Stimulated activated CD8-positive, alpha-beta memory T cell treated with anti-CD3 and anti-CD28 coated beads, Interleukin-12 subunit alpha, Interleukin-12 subunit beta, amount 100 ng/mL, for 4 hours (primary cell): ENCODE measurements around the gene IFNLR1.
A peak's percentile ranks its signal among the peaks of the same experiment; 100 is the strongest.

Experiments
- DNase-seq: peaks from one replicate; pipeline ENCODE4 v3.0.0-alpha.2; 2020; ENCODE audit warnings: low read depth

Gene IFNLR1

GRCh38 chr1:24119859-24120756 lies 67.0 kb downstream of the IFNLR1 start:
- no peak for DNase-seq

GRCh38 chr1:24119489-24119858 lies 67.6 kb downstream of the IFNLR1 start:
- no peak for DNase-seq

DNA sequence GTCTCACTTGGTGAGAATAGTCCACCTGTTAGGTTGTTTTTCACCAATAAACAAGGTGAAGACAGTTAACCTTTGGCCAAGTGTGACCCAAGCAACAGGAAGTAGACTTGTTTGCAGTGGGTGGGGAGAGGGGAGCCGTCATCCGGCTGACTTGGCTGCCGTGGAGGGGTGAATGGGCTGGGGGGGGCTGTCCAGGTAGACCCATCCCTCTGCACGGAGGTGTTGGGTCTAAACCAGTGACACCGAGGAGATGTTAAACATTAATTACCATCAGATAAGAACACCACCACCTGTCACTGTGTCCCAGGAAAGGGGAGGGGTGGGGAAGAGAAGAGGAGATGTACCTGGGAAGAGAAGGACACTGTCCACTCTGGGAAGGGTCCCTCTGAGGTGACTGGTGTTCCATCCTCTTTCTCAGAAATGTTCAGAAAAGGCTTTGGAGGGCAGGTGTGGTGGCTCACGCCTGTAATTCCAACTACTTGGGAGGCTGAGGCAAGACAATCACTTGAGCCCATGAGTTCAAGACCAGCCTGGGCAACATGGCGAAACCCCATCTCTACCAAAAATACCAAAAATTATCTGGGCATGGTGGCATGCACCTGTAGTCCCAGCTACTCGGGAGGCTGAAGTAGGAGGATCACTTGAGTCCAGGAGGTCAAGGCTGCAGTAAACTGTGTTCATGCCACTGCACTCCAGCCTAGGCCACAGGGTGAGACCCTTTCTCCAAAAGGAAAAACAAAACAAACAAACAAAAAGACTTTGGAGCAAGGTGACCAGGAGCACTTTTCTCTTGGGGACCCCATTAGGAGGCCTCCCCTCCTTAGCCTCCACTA lies 68.5 kb downstream of the IFNLR1 start:
- DNase-seq = no peak

DNA sequence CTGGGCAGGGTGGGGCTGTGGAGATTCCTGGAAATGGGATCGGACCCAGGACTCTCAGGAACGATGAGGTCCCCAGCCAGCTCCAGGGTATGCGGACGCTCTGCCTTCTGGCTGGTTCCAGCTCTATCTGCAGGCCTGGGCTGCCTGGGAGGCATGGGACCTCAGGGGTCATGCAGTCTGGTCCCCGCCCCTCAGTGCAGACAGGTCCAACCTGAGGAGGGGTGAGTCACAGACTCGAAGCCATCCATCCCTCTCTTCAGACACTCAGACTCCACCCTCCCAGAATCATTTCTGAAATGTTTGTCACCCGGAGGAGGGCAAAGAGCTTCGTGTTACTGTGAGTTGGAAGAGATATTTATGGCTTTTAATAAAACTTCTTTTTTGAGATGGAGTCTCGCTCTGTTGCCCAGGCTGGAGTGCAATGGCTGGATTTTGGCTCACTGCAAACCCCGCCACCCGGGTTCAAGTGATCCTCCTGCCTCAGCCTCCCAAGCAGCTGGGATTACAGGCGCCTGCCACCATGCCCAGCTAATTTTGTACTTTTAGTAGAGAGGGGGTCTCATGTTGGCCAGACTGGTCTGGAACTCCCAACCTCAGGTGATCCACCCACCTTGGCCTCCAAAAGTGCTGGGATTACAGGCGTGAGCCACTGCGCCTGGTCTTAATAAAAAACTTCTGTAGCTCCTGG lies 69.2 kb downstream of the IFNLR1 start:
- no peak for DNase-seq

GRCh38 chr1:24117132-24117531 lies 70.0 kb downstream of the IFNLR1 start:
- no peak for DNase-seq

- DNase-seq = no peak
Observed at GRCh38 chr1:24114753-24115152, 72.3 kb downstream of the IFNLR1 start.

DNA sequence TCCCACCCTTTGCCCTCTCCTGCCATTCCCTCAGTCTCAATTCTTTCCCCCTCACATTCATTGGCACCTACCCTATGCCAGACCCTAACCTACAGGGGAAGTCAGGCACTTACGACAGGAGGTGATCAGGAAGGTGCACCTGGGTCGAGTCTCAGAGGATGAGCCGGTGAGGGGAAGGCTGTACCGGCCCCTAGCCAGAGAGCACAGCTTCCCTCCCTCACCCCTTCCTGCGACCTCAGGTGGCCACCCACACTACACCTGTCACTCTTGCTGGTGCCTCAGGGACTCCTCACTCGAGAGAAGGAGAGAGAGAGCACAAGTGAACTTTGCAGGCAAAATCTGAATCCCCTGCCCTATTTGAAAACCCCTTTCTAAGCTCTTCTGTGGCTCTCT lies 73.5 kb downstream of the IFNLR1 start:
- no peak for DNase-seq

DNA sequence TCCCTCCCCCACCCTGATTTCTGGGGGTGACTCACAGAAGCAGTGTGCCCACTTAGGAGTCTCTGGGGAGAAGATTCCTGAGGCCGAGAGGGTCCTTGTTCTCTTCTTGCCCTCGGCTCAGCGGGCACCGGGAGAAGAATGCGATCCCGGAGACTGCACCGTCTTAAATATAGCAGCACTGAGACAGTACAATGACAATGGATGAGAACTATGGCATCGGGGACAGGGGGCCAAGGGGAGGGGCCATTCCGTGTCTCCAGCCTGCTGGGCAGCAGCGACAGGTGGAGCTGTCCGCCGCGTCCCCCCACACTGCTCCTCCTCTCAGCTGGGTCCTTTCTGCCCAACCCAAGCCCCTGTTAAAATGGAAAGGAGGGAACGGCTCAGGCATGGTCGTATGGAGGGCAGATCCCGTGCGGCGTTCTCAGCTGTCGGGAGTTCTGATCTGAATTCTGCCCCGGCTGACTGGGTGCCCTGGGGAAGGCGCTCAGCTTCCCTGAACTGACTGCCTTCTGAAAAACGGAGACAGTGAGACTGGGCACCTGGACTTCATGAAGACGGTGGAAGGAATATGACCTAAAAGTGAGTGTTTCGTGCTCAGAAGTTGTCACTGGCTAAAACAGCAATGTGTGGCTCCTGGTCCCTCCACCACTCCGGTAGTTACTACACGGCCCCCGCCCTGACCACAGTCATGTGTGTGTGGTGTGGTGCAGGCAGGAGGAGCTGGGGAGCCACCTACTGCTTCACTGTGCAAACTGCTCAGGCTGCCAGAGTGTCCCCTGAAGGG lies 74.9 kb downstream of the IFNLR1 start, which contains the start of gene MYOM3:
MYOM3 (minus strand) TSS at position 140 of the 784 bp plus-strand sequence. CDS start 3,499 bp downstream, outside the sequence.
- peak; percentile 9 for DNase-seq

DNA sequence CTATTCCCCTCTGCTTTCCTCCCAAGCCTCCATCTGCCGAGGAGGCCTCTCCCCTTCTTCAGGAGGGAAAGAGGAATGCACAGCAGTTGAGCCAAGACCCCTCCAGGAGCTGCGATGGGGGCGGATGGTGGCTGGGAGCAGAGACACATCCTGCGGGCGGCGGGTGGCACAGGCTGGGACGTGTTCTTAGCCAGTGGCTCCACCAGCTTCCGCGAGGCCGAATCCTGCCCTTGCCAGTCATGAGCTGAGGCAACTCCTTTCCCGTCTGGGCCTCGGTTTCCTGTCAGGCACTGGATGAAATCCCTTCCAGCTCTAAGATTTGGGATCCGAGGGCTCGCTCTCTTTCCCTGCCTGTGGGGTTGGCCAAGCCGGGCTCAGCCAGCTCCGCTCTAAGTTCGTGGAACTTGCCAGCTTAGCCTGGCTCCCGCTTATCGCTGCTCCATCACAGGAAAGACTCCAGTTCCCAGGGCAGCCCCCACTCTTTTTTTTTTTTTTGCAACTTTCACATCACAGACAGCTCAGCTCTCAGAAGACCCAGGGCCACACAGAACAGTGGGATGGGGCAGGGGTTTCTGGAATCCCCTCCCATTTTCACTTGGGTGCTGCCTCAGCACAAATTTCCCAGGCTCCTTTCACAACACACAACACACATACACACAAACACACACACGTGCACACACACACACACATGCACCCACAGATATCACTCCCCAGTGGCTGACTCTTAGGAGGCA lies 75.7 kb downstream of the IFNLR1 start:
- no peak for DNase-seq

DNA sequence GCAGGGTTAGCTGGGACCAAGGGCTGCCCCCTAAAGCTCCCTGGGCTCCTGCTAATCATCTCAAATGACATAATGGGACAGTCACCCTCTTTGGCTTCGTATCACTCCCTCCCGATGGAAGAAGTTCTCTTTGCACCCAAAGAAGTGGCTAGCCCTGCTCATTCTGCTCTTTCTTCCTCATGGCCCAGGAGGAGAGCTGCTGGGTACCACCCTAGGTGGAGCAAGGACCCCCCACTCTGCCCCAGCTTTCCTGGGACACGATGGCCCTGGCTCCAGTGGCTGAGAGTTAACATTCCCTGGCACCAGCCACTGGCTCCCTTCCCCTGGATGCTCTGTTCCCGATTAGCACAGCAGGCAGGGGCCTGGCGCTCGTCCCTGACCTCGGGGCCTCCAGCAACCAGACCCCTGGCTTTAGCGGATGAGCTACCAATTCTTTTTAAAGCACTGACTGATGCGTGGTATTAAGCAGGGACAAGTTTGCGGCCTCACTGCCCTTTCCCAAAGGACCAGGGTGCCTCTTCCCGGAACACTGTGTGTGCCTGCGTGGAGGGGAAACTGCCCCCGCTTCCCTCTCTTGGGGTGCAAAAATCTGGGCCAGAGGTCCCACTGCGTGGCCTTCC lies 76.3 kb downstream of the IFNLR1 start:
- DNase-seq = no peak

DNA sequence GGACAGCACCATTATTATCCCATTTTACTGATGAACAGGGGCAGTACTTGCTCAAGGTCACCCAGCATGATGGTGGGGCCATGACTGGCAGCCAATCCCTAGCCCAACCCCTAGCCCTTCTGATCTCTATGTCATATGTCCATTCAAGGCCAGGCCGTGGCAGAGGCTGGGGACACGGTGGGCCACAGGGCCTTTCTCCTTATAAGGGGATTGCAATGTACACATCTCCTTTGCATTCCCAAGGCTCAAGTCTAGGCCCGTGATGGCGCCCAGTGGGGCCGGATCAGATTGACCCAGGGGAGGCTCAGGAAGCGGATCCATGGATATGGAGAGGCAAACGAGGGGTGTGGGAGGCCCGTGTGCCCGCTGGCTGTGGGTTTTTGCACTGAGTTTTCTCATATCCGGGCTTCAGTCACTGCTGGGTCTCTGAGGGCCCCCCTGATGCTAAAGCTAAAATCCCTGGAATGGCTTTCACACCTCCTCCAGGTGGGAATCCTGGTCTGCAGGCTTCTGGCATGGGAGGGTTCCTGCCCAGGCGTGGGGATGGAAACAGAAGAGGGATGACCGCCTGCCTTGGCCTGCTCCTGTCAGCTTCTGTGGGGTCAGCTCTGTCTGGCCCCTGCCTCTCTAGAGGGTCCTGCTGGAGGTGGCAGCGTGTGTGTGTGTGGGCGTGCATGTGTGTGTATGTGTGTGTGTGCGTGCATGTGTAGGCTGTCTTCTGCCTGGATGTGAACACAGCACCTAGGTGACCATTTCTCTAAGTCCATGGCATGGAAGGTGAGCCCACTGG lies 77.2 kb downstream of the IFNLR1 start:
- no peak for DNase-seq

GRCh38 chr1:24109166-24109483 lies 78.0 kb downstream of the IFNLR1 start:
- no peak for DNase-seq

DNA sequence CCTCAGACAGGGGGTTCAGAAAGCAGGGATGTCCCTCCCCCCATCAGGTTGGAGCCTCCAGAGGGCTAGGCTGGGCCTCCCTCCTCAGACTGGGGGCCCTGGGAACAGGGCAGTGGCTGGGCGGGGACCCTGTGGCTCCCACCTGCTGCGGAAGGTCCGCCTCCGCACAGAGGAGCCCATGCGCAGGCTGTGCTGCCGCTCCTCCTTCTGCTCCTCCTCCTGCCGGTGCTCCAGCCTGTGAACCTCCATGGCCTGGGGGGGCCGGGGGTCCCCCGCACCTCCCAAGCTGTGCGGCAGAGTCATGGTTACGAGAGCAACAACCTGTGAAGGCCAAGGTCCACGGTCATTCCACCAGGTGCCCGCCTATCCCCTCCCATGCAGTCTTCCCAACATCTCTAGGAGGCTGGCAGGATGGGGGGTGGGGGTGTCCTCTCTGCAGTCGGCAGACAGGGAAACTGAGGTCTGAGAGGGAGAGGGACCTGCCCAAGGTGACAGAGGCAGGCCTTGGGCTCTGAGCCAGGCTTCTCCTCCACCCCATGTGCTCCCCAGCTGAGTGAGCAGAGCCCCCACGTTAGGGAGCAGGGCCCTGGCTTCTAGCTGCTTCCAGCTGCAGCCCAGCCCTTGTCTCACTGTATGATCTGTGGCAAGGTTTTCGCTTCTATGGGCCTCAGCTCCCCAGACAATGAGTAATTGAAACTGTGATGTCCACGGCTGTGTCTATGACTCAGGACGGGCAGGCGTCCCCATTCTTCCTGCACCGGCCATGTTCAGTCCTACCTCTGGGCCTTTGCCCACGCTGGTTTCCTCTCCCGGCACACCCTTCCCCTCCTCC lies 78.5 kb downstream of the IFNLR1 start:
- no peak for DNase-seq

DNA sequence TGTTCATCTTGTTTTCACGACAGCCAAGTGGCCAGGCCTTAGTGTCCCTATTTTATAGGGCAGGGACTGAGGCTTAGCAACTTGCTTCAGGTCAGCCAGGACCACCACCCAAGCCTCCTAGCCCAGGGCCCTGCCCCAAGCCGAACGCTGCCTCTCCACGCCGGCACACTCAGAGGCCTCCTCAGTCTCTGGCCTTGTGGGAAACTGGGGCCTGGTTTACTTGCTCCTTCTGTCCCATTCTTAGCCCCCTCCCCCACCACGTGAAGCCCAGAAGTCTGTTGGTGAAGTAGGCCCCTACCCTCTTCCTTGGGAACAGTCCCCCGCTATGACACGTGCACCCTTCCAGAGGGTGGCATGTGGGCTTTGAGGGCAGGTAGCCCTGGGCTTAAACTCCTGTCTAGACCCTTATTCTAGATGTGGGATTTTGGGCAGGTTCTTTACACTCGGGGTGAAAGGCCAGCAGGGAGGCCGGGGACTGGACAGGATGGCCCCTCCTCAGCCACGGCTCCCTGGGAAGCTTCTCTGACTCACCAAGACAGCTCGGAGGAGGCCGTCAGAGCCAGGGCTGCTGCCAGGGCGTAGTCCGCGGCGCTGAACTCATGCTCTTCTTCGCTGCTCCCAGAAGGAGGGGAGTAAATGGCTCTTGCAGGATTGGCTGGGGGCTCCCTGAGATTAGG lies 79.5 kb downstream of the IFNLR1 start:
- DNase-seq = no peak

- DNase-seq = no peak
Observed at GRCh38 chr1:24105368-24106160, 81.5 kb downstream of the IFNLR1 start.

DNA sequence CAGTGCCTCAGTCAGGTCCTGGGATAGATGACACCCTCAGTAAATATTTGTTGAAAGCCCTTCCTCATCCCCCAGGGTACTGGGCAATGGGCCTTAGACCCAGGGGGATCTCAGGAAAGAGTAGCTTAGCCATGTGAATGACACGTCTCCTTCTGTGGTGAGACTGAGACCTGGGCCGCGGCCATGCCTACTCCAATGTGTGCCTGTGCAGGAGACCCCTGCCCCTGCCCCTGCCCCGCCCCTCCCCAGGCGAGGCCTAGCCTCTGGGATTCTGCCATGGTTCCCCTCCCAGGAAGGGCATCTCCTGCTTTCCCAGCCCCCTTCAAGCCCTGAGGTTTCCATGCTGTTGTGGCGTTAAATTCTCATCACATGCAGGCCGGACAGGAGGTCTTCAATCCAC lies 82.2 kb downstream of the IFNLR1 start:
- no peak for DNase-seq
